ENCODE results near the gene SLC22A24. TPM values are rescaled to one million over a fixed set of nuclear protein-coding genes. Genes with fewer than 3 reads are reported as not detected.
"Not testable (repeated sequence)": the region's sequence is repeated elsewhere in the genome, so short reads cannot be mapped to it uniquely, and the experiment has no call there.

Gene SLC22A24
- total RNA-seq, 1 experiment from 2014 or later, result not detected

- Mint-ChIP-seq H3K4me1 (no peaks in the 10 kb centered on the region), H3K27me3 (ENCODE audit: low read depth) (peaks cover 33% of the 10 kb centered on the region), H3K9me3 (peaks cover 46% of the 10 kb centered on the region), H3K4me3 (no peak overlapping the region), H3K36me3 (peaks cover 19% of the 10 kb centered on the region), H3K27ac (no peak overlapping the region)
- ChIA-PET CTCF (interaction anchor here (1.2 kb wide), 1 partner anchor 59 kb away, joined by 3 read pairs; no protein-coding TSS in a partner anchor), POLR2A (no interaction called here)
- TF ChIP-seq, protein P1, sequence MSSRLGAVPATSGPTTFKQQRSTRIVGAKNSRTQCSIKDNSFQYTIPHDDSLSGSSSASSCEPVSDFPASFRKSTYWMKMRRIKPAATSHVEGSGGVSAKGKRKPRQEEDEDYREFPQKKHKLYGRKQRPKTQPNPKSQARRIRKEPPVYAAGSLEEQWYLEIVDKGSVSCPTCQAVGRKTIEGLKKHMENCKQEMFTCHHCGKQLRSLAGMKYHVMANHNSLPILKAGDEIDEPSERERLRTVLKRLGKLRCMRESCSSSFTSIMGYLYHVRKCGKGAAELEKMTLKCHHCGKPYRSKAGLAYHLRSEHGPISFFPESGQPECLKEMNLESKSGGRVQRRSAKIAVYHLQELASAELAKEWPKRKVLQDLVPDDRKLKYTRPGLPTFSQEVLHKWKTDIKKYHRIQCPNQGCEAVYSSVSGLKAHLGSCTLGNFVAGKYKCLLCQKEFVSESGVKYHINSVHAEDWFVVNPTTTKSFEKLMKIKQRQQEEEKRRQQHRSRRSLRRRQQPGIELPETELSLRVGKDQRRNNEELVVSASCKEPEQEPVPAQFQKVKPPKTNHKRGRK (CRISPR knock-in tag; IDR thresholded peaks at IDR 0.05; ENCODE audit: borderline replicate concordance), result no peak
- TF ChIP-seq, protein P2, sequence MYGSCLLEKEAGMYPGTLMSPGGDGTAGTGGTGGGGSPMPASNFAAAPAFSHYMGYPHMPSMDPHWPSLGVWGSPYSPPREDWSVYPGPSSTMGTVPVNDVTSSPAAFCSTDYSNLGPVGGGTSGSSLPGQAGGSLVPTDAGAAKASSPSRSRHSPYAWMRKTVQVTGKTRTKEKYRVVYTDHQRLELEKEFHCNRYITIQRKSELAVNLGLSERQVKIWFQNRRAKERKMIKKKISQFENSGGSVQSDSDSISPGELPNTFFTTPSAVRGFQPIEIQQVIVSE (CRISPR knock-in tag; IDR thresholded peaks at IDR 0.05; ENCODE audit: borderline replicate concordance), result no peak
- TF ChIP-seq, protein P3, sequence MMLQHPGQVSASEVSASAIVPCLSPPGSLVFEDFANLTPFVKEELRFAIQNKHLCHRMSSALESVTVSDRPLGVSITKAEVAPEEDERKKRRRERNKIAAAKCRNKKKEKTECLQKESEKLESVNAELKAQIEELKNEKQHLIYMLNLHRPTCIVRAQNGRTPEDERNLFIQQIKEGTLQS (CRISPR knock-in tag; conservative IDR thresholded peaks at IDR 0.05), result no peak
- TF ChIP-seq ZNF317 (CRISPR knock-in tag; IDR thresholded peaks at IDR 0.05; ENCODE audit: borderline replicate concordance, low read depth), result no peak
- TF ChIP-seq NFYB (CRISPR knock-in tag; conservative IDR thresholded peaks at IDR 0.05; ENCODE audit: low read depth), result no peak
- no peak for TF ChIP-seq NR3C1 (CRISPR knock-in tag; conservative IDR thresholded peaks at IDR 0.05; ENCODE audit: low read depth)
- TF ChIP-seq AR (CRISPR knock-in tag; IDR thresholded peaks at IDR 0.05), result no peak
- no peak for TF ChIP-seq JUN (CRISPR knock-in tag; IDR thresholded peaks at IDR 0.05)
- TF ChIP-seq NR2C2 (CRISPR knock-in tag; IDR thresholded peaks at IDR 0.05), result no peak
- TF ChIP-seq KAT7 (CRISPR knock-in tag; IDR thresholded peaks at IDR 0.05; ENCODE audit: borderline replicate concordance), result no peak
- TF ChIP-seq ZNF396 (CRISPR knock-in tag; IDR thresholded peaks at IDR 0.05; ENCODE audit: borderline replicate concordance), result no peak
- no peak for TF ChIP-seq FOXJ3 (CRISPR knock-in tag; IDR thresholded peaks at IDR 0.05; ENCODE audit: borderline replicate concordance)
- TF ChIP-seq, protein P4, sequence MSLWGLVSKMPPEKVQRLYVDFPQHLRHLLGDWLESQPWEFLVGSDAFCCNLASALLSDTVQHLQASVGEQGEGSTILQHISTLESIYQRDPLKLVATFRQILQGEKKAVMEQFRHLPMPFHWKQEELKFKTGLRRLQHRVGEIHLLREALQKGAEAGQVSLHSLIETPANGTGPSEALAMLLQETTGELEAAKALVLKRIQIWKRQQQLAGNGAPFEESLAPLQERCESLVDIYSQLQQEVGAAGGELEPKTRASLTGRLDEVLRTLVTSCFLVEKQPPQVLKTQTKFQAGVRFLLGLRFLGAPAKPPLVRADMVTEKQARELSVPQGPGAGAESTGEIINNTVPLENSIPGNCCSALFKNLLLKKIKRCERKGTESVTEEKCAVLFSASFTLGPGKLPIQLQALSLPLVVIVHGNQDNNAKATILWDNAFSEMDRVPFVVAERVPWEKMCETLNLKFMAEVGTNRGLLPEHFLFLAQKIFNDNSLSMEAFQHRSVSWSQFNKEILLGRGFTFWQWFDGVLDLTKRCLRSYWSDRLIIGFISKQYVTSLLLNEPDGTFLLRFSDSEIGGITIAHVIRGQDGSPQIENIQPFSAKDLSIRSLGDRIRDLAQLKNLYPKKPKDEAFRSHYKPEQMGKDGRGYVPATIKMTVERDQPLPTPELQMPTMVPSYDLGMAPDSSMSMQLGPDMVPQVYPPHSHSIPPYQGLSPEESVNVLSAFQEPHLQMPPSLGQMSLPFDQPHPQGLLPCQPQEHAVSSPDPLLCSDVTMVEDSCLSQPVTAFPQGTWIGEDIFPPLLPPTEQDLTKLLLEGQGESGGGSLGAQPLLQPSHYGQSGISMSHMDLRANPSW (CRISPR knock-in tag; conservative IDR thresholded peaks at IDR 0.05; ENCODE audit: low read depth), result no peak
- DNase-seq (ENCODE audit: low spot score), result no peak
- no peak for ATAC-seq
Observed at GRCh38 chr11:63080682-63081081, 63.3 kb downstream of the SLC22A24 start.

DNA sequence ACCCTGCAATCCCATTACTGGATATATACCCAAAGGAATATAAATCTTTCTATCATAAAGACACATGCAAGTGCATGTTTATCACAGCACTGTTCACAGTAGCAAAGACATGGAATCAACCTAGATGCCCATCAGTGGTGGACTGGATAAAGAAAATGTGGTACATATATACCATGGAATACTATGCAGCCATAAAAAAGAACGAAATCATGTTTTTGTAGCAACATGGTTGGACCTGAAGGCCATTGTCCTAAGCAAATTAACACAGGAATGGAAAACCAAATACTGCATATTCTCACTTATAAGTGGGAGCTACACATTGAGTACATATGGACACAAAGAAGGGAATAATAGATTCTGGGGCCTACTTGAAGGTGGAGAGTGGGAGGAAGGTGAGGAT is 97.8 kb downstream of the SLC22A24 start:
- CTCF ChIA-PET; H3K36me3 Mint-ChIP-seq; DNase-seq (ENCODE audit: low spot score); H3K4me1 Mint-ChIP-seq; POLR2A ChIA-PET; ATAC-seq; H3K27ac Mint-ChIP-seq; H3K4me3 Mint-ChIP-seq: not testable (repeated sequence)
- H3K9me3 Mint-ChIP-seq, result peaks cover 47% of the 10 kb centered on the region
- H3K27me3 Mint-ChIP-seq (ENCODE audit: low read depth), result peaks cover 27% of the 10 kb centered on the region

- Mint-ChIP-seq H3K4me1 (no peaks in the 10 kb centered on the region), H3K27me3 (ENCODE audit: low read depth) (peaks cover 37% of the 10 kb centered on the region), H3K36me3 (peaks cover 4% of the 10 kb centered on the region), H3K4me3 (no peak overlapping the region), H3K9me3 (peaks cover 42% of the 10 kb centered on the region), H3K27ac (no peak overlapping the region)
- no peak for DNase-seq (ENCODE audit: low spot score)
- ChIA-PET POLR2A (no interaction called here), CTCF (interaction anchor here (1.3 kb wide), 1 partner anchor 134 kb away, joined by 3 read pairs; no protein-coding TSS in a partner anchor)
- TF ChIP-seq JAZF1 (CRISPR knock-in tag; IDR thresholded peaks at IDR 0.05), result no peak
- no peak for TF ChIP-seq RELA (CRISPR knock-in tag; IDR thresholded peaks at IDR 0.05; ENCODE audit: borderline replicate concordance)
- no peak for TF ChIP-seq ZNF263 (CRISPR knock-in tag; IDR thresholded peaks at IDR 0.05; ENCODE audit: low read depth)
- TF ChIP-seq, protein P5, sequence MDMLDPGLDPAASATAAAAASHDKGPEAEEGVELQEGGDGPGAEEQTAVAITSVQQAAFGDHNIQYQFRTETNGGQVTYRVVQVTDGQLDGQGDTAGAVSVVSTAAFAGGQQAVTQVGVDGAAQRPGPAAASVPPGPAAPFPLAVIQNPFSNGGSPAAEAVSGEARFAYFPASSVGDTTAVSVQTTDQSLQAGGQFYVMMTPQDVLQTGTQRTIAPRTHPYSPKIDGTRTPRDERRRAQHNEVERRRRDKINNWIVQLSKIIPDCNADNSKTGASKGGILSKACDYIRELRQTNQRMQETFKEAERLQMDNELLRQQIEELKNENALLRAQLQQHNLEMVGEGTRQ (CRISPR knock-in tag; IDR thresholded peaks at IDR 0.05), result no peak
- no peak for ATAC-seq
Observed at GRCh38 chr11:63042596-63042995, 101.4 kb downstream of the SLC22A24 start.

Data from WTC11 (cell line).